DMS79 (cell line): Measurements from ENCODE around the gene SLC3A2.
"Not testable (repeated sequence)": the region's sequence is repeated elsewhere in the genome, so short reads cannot be mapped to it uniquely, and the experiment has no call there.

Source experiments
- DNase-seq: peaks from one replicate; lab custom pipeline; 2025; lab: John Stamatoyannopoulos, UW

SLC3A2 gene

DNA sequence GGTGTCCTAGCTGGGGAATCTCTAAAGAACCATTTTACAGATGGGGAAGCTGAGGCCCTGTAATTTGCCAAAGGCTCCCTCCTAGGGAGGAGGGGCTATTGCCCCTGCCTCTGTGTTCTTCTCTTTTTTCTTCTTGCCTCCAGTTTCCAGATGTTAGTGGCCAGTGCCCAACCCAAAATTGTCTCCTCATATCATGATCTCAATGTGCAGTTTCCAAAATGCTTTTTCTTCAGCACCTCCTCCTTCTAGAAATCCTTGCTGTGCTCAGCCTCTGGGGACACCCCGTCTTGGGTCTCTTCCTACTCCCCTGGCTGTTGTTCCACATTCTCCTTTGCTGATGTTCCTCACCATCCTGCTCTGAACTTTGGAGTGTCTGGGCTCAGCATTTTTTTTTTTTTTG lies 50.0 kb downstream of the SLC3A2 start:
- DNase-seq, result no peak

DNA sequence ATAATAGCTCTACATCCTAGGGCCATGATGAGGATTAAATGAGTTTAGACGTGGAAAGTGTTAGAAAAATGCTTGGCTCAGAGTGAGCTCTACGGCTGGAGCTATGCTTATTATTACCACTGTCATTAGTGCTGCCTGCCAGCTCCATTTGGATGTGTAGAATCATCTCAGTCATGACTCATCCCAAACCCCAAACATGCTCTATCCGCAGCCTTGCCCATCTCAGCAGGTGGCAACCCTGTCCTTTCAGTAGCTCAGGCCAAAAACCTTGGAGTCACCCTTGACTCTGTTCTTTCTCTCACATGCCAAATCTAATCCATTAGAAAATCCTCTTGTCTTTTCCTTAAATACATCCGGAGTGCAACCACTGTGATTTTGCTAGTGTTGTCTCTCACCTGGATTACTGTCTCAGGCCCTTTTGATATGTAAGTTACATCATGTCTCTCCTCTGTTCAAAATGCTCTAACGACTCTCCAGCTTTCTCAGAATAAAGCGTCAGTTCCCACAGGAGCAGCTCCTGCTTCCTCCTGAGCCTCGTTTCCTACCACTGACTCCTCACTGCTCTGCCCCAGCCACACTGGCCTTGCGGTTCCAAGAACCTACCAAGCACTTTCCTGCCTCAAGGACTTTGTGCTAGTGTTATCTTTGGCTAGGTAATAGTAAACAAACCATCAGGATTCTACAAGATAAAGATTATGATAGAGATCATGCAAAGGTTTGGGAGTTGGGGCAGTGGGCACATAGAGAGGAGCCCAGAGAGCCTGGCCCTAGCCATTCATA lies 51.0 kb downstream of the SLC3A2 start:
- DNase-seq, result no peak

DNA sequence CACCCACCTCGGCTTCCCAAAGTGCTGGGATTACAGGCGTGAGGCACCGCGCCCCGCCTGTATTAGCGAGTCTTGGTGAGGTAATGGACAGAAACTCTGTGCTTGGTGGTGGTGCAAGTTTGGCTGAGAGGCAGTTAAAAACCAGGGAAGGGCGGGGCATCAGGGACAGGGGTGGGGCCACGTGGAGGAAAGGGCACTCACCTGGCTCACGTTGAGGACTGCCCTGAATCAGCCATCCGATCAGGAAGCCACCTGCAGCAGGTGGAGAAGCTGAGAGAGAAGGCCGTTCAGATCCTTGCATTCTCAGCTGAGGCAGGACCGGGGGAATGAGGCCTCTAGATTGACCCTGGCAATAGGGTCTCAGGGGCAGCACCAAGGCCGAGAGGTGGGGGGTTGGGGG lies 52.6 kb downstream of the SLC3A2 start:
- no peak for DNase-seq

DNA sequence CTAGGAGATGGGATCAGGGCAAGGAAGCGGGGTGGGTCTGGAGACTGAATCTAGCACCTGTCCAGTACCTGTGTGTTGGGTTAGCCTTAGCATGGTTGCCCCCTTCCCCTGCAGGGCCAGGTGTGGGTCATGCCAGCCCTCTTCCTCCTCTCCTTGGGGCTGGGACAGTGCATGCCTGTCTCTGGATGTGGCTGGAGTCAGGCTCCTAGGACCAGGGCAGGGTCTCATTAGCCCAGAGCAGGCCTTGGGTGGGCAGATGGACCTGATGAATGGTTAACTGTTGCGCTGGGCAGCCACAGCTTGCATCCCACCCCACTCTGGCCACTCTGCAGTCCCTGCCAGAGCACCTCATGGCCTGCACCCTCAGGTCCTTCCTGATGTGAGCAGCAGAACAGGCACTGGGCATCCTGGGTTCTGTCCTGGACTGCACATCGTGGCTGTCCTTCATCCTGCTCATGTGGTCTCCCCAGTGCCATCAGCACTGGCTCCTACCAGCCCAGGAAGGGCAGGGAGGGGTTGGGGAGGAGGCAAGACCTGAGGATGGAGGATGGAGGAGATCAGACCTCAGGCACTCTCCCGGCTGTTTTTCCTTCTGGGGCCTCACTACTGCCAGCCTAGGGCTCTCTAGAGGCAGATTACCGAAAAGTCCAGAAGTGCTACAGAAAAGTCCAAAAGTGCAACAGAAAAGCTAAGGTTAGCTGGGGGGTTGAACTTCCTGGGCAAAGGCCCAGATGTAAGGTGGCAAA lies 53.2 kb downstream of the SLC3A2 start:
- no peak for DNase-seq

DNA sequence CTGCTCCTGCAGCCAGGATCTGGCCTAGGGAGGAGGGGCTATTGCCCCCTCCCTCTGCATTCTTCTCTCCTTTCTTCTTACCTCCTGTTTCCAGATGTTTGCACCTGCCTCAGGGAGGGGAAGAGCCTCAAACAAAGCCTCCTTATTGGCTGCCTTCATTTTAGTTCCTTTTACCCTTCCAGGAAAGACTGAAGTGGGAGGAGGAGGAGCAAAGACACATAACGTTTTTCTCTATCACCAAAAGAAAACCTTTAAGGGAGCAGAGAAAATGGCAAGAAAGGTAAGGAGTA lies 53.7 kb downstream of the SLC3A2 start:
- DNase-seq, result no peak

DNA sequence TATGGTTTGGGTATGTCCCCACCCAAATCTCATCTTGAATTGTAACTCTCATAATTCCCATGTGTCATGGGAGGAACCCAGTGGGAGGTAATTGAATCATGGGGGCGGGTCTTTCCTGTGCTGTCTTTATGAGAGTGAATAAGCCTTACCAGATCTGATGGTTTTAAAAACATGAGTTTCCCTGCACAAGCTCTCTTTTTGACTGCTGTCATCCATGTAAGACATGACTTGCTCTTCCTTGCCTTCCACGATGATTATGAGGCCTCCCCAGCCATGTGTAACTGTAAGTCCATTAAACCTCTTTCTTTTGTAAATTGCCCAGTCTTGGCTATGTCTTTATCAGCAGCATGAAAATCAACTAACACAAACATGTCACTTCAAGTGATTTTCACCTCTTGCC lies 56.8 kb downstream of the SLC3A2 start:
- not testable (repeated sequence) for DNase-seq
